ENCODE results near the gene CENPE.
"Not testable (repeated sequence)": the region's sequence is repeated elsewhere in the genome, so short reads cannot be mapped to it uniquely, and the experiment has no call there.

CENPE gene

GRCh38 chr4:103198111-103198765, at the start of gene CENPE:
CENPE (minus strand) TSS chr4:103198343; CDS start chr4:103198319, 24 bp downstream.
- DNase-seq = peak in 1 of 2 experiments; percentile 21

- no peak for DNase-seq
These were observed 46.1 kb upstream of the CENPE start for GRCh38 chr4:103244251-103244650.

GRCh38 chr4:103230938-103231337, 32.8 kb upstream of the CENPE start:
- not testable (repeated sequence) for DNase-seq

GRCh38 chr4:103223556-103223955, 25.4 kb upstream of the CENPE start:
- DNase-seq = not testable (repeated sequence)

- DNase-seq = no peak
These were observed 9.5 kb upstream of the CENPE start for GRCh38 chr4:103207673-103208072.

- DNase-seq = no peak
These were observed 6.0 kb upstream of the CENPE start for GRCh38 chr4:103204111-103204510.

GRCh38 chr4:103201724-103202123, 3.6 kb upstream of the CENPE start:
- no peak for DNase-seq

GRCh38 chr4:103201253-103201652, 3.1 kb upstream of the CENPE start:
- DNase-seq = no peak

- DNase-seq = no peak
These were observed 866 bp upstream of the CENPE start for GRCh38 chr4:103199009-103199408.

GRCh38 chr4:103197765-103198110, 405 bp downstream of the CENPE start:
- no peak for DNase-seq

GRCh38 chr4:103193457-103193856, 4.7 kb downstream of the CENPE start:
- DNase-seq = no peak

- no peak for DNase-seq
These were observed 27.1 kb downstream of the CENPE start for GRCh38 chr4:103171006-103171405.

GRCh38 chr4:103169750-103170149, 28.4 kb downstream of the CENPE start:
- DNase-seq = not testable (repeated sequence)

- no peak for DNase-seq
These were observed 29.1 kb downstream of the CENPE start for GRCh38 chr4:103168993-103169392.

- DNase-seq = no peak
These were observed 36.0 kb downstream of the CENPE start for GRCh38 chr4:103162176-103162575.

GRCh38 chr4:103158760-103159159, 39.4 kb downstream of the CENPE start:
- no peak for DNase-seq

- no peak for DNase-seq
These were observed 42.0 kb downstream of the CENPE start for GRCh38 chr4:103156106-103156505.

GRCh38 chr4:103152381-103152780, 45.8 kb downstream of the CENPE start:
- no peak for DNase-seq

GRCh38 chr4:103150677-103151076, 47.5 kb downstream of the CENPE start:
- no peak for DNase-seq

GRCh38 chr4:103144926-103145325, 53.2 kb downstream of the CENPE start:
- no peak for DNase-seq

GRCh38 chr4:103137446-103137827, 60.7 kb downstream of the CENPE start:
- DNase-seq = no peak

GRCh38 chr4:103136671-103137445, 61.3 kb downstream of the CENPE start:
- DNase-seq = no peak

GRCh38 chr4:103129174-103129573, 69.0 kb downstream of the CENPE start:
- DNase-seq = no peak

- DNase-seq = no peak
These were observed 72.0 kb downstream of the CENPE start for GRCh38 chr4:103126126-103126525.

GRCh38 chr4:103123114-103123513, 75.0 kb downstream of the CENPE start:
- DNase-seq = no peak
